IMR-90 (cell line): ENCODE data around the gene MCM3AP. TPM values are rescaled to one million over a fixed set of nuclear protein-coding genes. Genes with fewer than 3 reads are reported as not detected.

Source experiments
- ATAC-seq: fragments of 200-7000 bp; cut with Tn5 transposase; 2 replicates; pipeline ENCODE4 v1.9.1; 2020; ENCODE audit warnings: low read depth, mild to moderate bottlenecking, moderate library complexity
- BruUV-seq: library from RNA; stranded (reverse); fragments of 400-500 nt; replicated peaks from 2 replicates; lab custom pipeline; 2021; lab: Mats Ljungman, UMichigan
- CTCF ChIA-PET: fragments of 300-600 bp; formaldehyde crosslinking; extraction: SDS; loops from one replicate; lab custom pipeline; 2021; ENCODE audit warnings: antibody characterized with exemption; lab: Yijun Ruan, JAX
- POLR2A ChIA-PET: fragments of 300-600 bp; sonication (Branson Sonifier 250); formaldehyde crosslinking; loops from one replicate; lab custom pipeline; 2022; ENCODE audit warnings: antibody characterized with exemption; ENCODE audit not compliant: unreplicated experiment; lab: Charles Lee
- DNase-seq: peaks from one replicate; pipeline ENCODE4 v3.0.0; 2013
- H2AFZ ChIP-seq: replicated peaks from 2 replicates; pipeline ENCODE3; 2013; ENCODE audit warnings: low read length, mild to moderate bottlenecking; ENCODE audit not compliant: poor library complexity
- H2AK5ac ChIP-seq: 2 replicates; pipeline ENCODE4 v1.6.1; 2013; ENCODE audit warnings: low read depth, low read length, inconsistent platforms
- H2AK9ac ChIP-seq: replicated peaks from 2 replicates; pipeline ENCODE3; 2013; ENCODE audit warnings: mild to moderate bottlenecking, low read depth, low read length, moderate library complexity; ENCODE audit not compliant: poor library complexity
- H2BK120ac ChIP-seq: 2 replicates; pipeline ENCODE4 v1.6.1; 2013; ENCODE audit warnings: low read depth, low read length, inconsistent platforms
- H2BK15ac ChIP-seq: 3 replicates; pipeline ENCODE4 v1.6.1; 2013; ENCODE audit warnings: low read depth, low read length, inconsistent platforms
- H2BK20ac ChIP-seq: 2 replicates; pipeline ENCODE4 v1.6.1; 2013; ENCODE audit warnings: low read depth, mild to moderate bottlenecking, inconsistent platforms, low read length, moderate library complexity
- H2BK5ac ChIP-seq: 2 replicates; pipeline ENCODE4 v1.6.1; 2013; ENCODE audit warnings: mild to moderate bottlenecking, low read depth, low read length, inconsistent platforms; ENCODE audit not compliant: poor library complexity, severe bottlenecking
- H3K14ac ChIP-seq: replicated peaks from 2 replicates; pipeline ENCODE4 v1.6.1; 2013; ENCODE audit warnings: low read depth, low read length, inconsistent platforms
- H3K18ac ChIP-seq: 2 replicates; pipeline ENCODE4 v1.6.1; 2013; ENCODE audit warnings: low read depth, low read length, control low read depth
- H3K23ac ChIP-seq: 2 replicates; pipeline ENCODE4 v1.6.1; 2013; ENCODE audit warnings: low read depth, low read length, inconsistent platforms
- H3K27ac ChIP-seq: 2 replicates; pipeline ENCODE4 v1.5.1; 2013; ENCODE audit warnings: mild to moderate bottlenecking, control low read depth, low read length; ENCODE audit not compliant: insufficient read depth
- H3K27me3 ChIP-seq: 2 replicates; pipeline ENCODE4 v1.6.1; 2013; ENCODE audit warnings: low read length; ENCODE audit not compliant: control insufficient read depth, insufficient read depth
- H3K36me3 ChIP-seq: 2 replicates; pipeline ENCODE4 v1.6.1; 2013; ENCODE audit warnings: low read length, mixed read lengths; ENCODE audit not compliant: control insufficient read depth, insufficient read depth
- H3K4ac ChIP-seq: 2 replicates; pipeline ENCODE4 v1.6.1; 2013; ENCODE audit warnings: low read depth, low read length, inconsistent platforms
- H3K4me1 ChIP-seq: 2 replicates; pipeline ENCODE4 v1.6.1; 2013; ENCODE audit warnings: low read length, mixed read lengths; ENCODE audit not compliant: control insufficient read depth, insufficient read depth
- H3K4me2 ChIP-seq: 2 replicates; pipeline ENCODE4 v1.6.1; 2013; ENCODE audit warnings: low read depth, mild to moderate bottlenecking, control low read depth, low read length, moderate library complexity
- H3K4me3 ChIP-seq: 2 replicates; pipeline ENCODE4 v1.5.1; 2013; ENCODE audit warnings: low read depth, mild to moderate bottlenecking, control low read depth, low read length, moderate library complexity; ENCODE audit not compliant: insufficient read depth
- H3K56ac ChIP-seq: 2 replicates; pipeline ENCODE4 v1.6.1; 2013; ENCODE audit warnings: low read length, inconsistent platforms; ENCODE audit not compliant: insufficient read depth; ENCODE audit errors: extremely low read depth
- H3K79me1 ChIP-seq, 2 experiments: 2 replicates each; pipeline ENCODE4 v1.6.1; 2013; ENCODE audit warnings: low read length in 2 of 2, inconsistent platforms in 1 of 2, low read depth in 1 of 2
- H3K9ac ChIP-seq: 2 replicates; pipeline ENCODE4 v1.6.1; 2013; ENCODE audit warnings: low read depth, low read length, control low read depth
- H3K9me1 ChIP-seq: 2 replicates; pipeline ENCODE4 v1.6.1; 2013; ENCODE audit warnings: low read length, inconsistent platforms; ENCODE audit not compliant: insufficient read depth
- H3K9me3 ChIP-seq: 2 replicates; pipeline ENCODE4 v1.6.1; 2013; ENCODE audit warnings: low read length; ENCODE audit not compliant: control insufficient read depth, insufficient read depth
- H4K20me1 ChIP-seq: 2 replicates; pipeline ENCODE4 v1.6.1; 2013; ENCODE audit warnings: low read length, inconsistent platforms; ENCODE audit not compliant: insufficient read depth
- H4K5ac ChIP-seq: 2 replicates; pipeline ENCODE4 v1.6.1; 2013; ENCODE audit warnings: mild to moderate bottlenecking, low read depth, low read length, control low read depth
- H4K8ac ChIP-seq, 2 experiments: 2 replicates each; pipeline ENCODE4 v1.6.1; 2013; ENCODE audit warnings: low read depth in 2 of 2, low read length in 2 of 2, control low read depth in 1 of 2, inconsistent platforms in 1 of 2
- H4K91ac ChIP-seq: 2 replicates; pipeline ENCODE4 v1.6.1; 2013; ENCODE audit warnings: low read depth, low read length, inconsistent platforms; ENCODE audit not compliant: insufficient read depth
- NFE2L2 ChIP-seq: fragments of 150-350 bp; IDR thresholded peaks from 2 replicates; pipeline ENCODE4 v1.6.1; 2016; ENCODE audit warnings: low read depth, mild to moderate bottlenecking, low read length
- WGBS, 2 experiments: methylation state at CpG; one replicate each; pipeline versions ENCODE4 v1.1.5 to v1.1.7; 2013; ENCODE audit warnings: missing lambda C conversion rate in 2 of 2; ENCODE audit not compliant: insufficient read length in 1 of 2; ENCODE audit errors: extremely low coverage in 2 of 2; 5-methylcytosine and 5-hydroxymethylcytosine counted together
- dilution Hi-C: fragments of 300-500 bp; cut with HindIII; formaldehyde crosslinking; loops from one replicate; pipeline ENCODE4 v1.14.3; 2018; ENCODE audit warnings: low sequenced_read_pairs; ENCODE audit not compliant: unreplicated experiment
- in situ Hi-C: fragments of 300-500 bp; cut with MboI; formaldehyde crosslinking; loops from 3 replicates; pipeline ENCODE4 v1.14.3; 2019; ENCODE audit warnings: low sequenced_read_pairs, inconsistent platforms, mixed read lengths
- intact Hi-C: fragments of 100-400 bp; cut with micrococcal nuclease; formaldehyde crosslinking; loops from 2 replicates; pipeline ENCODE4 v1.10.0; 2022
- polyA plus RNA-seq, 3 experiments: library from polyadenylated mRNA; depleted of rRNA; stranded (reverse); fragments of >200 nt; gene quantifications; 2 replicates each; pipeline ENCODE4 v1.2.3, GENCODE V29; 2012; ENCODE audit warnings: low replicate concordance in 1 of 3
- total RNA-seq: library from RNA; depleted of rRNA; stranded (reverse); fragments of >200 nt; gene quantifications from 2 replicates; pipeline ENCODE4 v1.2.3, GENCODE V29; 2012
- TF ChIP-seq, protein P1 (sequence below): fragments of 150-350 bp; IDR thresholded peaks from 2 replicates; pipeline ENCODE4 v1.6.1; 2017; ENCODE audit warnings: mild to moderate bottlenecking, antibody characterized with exemption, low read length, low read depth

Gene MCM3AP
- total and polyA plus RNA-seq, 2 of the 4 experiments (the other 2 are of a cell fraction) = 46.5 to 63.1 TPM

DNA sequence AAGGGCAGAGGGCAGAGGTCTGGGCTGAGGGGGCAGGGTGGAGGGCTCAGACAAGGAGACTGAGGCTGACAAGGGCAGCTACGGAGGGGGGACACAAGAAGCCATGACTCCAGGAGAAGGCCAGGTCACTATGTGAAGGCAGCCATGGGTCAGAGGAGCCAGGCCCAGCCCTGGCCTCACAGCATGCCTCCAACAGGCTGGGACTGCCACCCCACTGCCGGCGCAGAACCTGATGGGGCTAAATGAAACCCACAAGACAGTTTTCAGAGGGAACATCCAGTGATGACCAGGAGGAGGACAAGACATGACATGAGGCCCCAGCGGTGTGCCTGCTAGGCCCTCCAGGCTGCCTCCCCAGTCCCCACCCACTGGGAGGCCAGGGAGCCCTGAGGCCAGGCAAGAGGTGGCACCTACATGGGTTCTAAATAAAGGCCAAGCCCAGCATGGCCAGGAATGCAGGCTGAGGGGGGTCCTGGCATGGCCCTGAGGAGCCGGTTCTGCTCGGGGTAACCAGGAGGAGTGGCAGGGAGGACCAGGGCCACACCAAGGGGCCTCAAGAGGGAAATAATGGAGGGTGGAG, 29.6 kb downstream of the MCM3AP start:
- ChIA-PET POLR2A (no interaction called here), CTCF (no interaction called here)
- Histone ChIP-seq H3K9ac (no peak overlapping the region), H3K18ac (no peak overlapping the region), H3K56ac (no peak overlapping the region; the same call in 1 of the 2 replicates), H3K9me3 (no peaks in the 10 kb centered on the region), H4K8ac (no peak overlapping the region), H3K4ac (no peak overlapping the region), H2BK15ac (no peak overlapping the region), H2AFZ (no peak overlapping the region), H2AK9ac (peak overlapping the region; percentile 78), H4K91ac (no peak overlapping the region), H3K27me3 (no peaks in the 10 kb centered on the region), H2BK20ac (no peak overlapping the region), H3K36me3 (peaks cover 67% of the 10 kb centered on the region), H3K23ac (no peak overlapping the region), H2BK120ac (no peak overlapping the region), H3K14ac (no peak overlapping the region), H3K4me3 (no peak overlapping the region), H2AK5ac (no peak overlapping the region), H3K4me1 (no peaks in the 10 kb centered on the region), H3K4me2 (no peak overlapping the region), H3K79me1 (peaks cover 9 to 27% of the 10 kb centered on the region in 2 experiments; a peak in 3 of 4 replicates), H2BK5ac (no peak overlapping the region), H4K5ac (no peak overlapping the region), H4K20me1 (no peaks in the 10 kb centered on the region; the same call in none of the 2 replicates), H3K9me1 (no peaks in the 10 kb centered on the region), H3K27ac (no peak overlapping the region)
- no peak for TF ChIP-seq NFE2L2
- TF ChIP-seq, protein P1, sequence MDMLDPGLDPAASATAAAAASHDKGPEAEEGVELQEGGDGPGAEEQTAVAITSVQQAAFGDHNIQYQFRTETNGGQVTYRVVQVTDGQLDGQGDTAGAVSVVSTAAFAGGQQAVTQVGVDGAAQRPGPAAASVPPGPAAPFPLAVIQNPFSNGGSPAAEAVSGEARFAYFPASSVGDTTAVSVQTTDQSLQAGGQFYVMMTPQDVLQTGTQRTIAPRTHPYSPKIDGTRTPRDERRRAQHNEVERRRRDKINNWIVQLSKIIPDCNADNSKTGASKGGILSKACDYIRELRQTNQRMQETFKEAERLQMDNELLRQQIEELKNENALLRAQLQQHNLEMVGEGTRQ = no peak
- in situ Hi-C loops = no loop called here
- intact Hi-C loops = no loop called here
- DNase-seq (no peak), ATAC-seq (no peak)
- BruUV-seq = no TSS peak
- 82% methylated on average over 5 of the region's 6 CpGs; no CpG with 5 or more reads in 1 of the 2 experiments for WGBS, 2 experiments
- dilution Hi-C loops = no loop called here
